ENCODE results near the gene TAF3.

- TF ChIP-seq POLR2AphosphoS5 (IDR thresholded peaks at IDR 0.05; ENCODE audit: low read depth, low read length) (no peak), POLR2A (IDR thresholded peaks at IDR 0.05; ENCODE audit: low read depth, low read length) (no peak), TAF1 (IDR thresholded peaks at IDR 0.05; ENCODE audit: low read depth, low read length) (no peak), SPI1 (IDR thresholded peaks at IDR 0.05; ENCODE audit: low read depth, low read length) (no peak), POU2F2 (IDR thresholded peaks at IDR 0.05; ENCODE audit: low read depth, low read length) (no peak), PAX5 (IDR thresholded peaks at IDR 0.05; ENCODE audit: insufficient read depth, low read length, severe bottlenecking) (no peak)
Observed at GRCh38 chr10:7944215-7944480, 125.8 kb downstream of the TAF3 start.
